Muscle of arm (tissue), 12 donors: ENCODE results near the gene ZNF548. TPM values are rescaled to one million over a fixed set of nuclear protein-coding genes. Genes with fewer than 3 reads are reported as not detected.

Source experiments
- DNase-seq: peaks from one replicate; pipeline ENCODE4 v3.0.0-alpha.2; 2013
- polyA plus RNA-seq, 12 donors: library from polyadenylated mRNA; unstranded; fragments of 120-200 nt; gene quantifications; one replicate each; pipeline ENCODE4 v1.2.1, GENCODE V29; 2013; ENCODE audit not compliant: insufficient read length in 12 of 12

The ZNF548 gene
- polyA plus RNA-seq, 12 donors: 12.6 to 46.8 (median 20.3) TPM; not detected in 1

GRCh38 chr19:57389194-57389729 is 392 bp upstream of the ZNF548 start:
- no peak for DNase-seq

- DNase-seq: no peak
Measured at GRCh38 chr19:57395710-57396109, 6.1 kb downstream of the ZNF548 start.

DNA sequence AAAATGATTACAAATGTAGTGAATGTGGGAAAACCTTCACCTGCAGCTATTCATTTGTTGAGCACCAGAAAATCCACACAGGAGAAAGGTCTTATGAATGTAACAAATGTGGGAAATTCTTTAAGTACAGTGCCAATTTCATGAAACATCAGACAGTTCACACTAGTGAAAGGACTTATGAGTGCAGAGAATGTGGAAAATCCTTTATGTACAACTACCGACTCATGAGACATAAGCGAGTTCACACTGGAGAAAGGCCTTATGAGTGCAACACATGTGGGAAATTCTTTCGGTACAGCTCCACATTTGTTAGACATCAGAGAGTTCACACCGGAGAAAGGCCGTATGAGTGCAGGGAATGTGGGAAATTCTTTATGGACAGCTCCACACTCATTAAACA is 9.2 kb downstream of the ZNF548 start:
- no peak for DNase-seq

GRCh38 chr19:57403737-57404563 is 14.3 kb downstream of the ZNF548 start:
- no peak for DNase-seq

GRCh38 chr19:57406516-57407123 is 17.0 kb downstream of the ZNF548 start:
- peak; percentile 34 for DNase-seq

GRCh38 chr19:57410877-57411671 is 21.4 kb downstream of the ZNF548 start, which contains the start of gene ZNF17:
Gene ZNF17, plus strand, starts transcription at chr19:57411161. Its CDS starts 2,455 bp downstream, at chr19:57413616.
- DNase-seq: peak; percentile 95

- no peak for DNase-seq
Measured at GRCh38 chr19:57419439-57419838, 29.8 kb downstream of the ZNF548 start.

DNA sequence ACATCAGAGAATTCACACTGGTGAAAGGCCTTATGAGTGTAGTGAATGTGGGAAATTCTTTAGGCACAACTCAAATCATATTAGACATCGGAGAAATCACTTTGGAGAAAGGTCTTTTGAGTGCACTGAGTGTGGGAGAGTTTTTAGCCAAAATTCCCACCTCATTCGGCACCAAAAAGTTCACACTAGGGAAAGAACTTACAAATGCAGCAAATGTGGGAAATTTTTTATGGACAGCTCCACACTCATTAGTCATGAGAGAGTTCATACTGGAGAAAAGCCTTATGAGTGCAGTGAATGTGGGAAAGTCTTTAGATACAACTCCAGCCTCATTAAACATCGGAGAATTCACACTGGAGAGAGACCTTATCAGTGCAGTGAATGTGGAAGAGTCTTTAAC is 31.4 kb downstream of the ZNF548 start:
- DNase-seq: no peak

DNA sequence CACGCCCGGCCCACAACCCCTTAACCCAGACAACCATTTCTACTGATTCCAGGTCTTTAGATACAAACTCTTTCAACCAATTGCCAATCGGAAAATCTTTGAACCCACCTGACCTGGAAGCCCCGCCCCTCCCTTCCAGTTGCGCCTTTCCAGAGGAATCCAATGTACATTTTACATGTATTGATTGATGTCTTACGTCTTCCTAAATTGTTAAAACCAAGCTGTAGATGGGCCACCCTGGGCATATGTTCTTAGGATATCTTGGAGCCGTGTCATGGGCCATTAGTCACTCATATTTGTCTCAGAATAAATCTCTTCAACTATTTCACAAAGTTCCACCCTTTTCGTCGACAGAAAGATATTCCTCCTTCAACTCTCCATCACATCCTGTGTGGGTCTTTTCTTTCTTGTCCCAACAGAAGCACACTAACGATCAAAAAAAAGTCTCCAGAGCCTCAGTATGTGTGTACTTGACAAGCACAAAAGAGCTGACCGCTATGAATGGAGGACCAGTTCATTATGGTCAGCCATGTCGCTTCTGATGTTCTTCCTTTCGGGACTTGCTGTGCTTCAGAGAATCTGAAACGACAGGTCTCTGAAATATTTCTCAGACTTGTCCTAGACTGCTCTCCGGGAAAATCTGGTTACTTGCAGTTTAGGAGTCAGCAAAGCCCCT is 44.9 kb downstream of the ZNF548 start:
- DNase-seq: peak; percentile 3

- DNase-seq: peak; percentile 99
Measured at GRCh38 chr19:57435062-57435978, 45.7 kb downstream of the ZNF548 start, which contains the start of gene ZNF749. Gene ZNF749, plus strand, starts transcription at chr19:57435325. Its CDS starts 254 bp downstream, at chr19:57435579.

DNA sequence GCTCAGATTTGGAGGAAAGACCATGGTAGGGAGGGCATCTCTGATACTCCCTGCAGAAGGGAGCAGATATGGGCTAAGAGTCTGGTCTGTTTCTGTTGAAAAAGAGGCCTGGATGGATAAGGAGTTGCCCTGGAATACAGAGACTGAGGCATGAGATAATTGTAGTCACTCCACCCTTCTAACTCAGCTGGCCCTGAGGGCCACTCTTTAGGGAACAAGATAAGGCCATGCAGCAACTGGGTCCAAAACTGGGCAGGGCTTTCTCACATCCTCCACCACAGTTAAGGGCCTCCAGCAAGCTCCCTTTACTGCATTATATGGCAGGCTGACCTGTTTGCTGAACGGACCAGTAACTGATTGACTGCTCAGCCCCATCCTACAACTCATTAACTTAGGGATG is 46.8 kb downstream of the ZNF548 start:
- DNase-seq: no peak

- no peak for DNase-seq
Measured at GRCh38 chr19:57437931-57438330, 48.3 kb downstream of the ZNF548 start.

- no peak for DNase-seq
Measured at GRCh38 chr19:57438925-57439324, 49.3 kb downstream of the ZNF548 start.

DNA sequence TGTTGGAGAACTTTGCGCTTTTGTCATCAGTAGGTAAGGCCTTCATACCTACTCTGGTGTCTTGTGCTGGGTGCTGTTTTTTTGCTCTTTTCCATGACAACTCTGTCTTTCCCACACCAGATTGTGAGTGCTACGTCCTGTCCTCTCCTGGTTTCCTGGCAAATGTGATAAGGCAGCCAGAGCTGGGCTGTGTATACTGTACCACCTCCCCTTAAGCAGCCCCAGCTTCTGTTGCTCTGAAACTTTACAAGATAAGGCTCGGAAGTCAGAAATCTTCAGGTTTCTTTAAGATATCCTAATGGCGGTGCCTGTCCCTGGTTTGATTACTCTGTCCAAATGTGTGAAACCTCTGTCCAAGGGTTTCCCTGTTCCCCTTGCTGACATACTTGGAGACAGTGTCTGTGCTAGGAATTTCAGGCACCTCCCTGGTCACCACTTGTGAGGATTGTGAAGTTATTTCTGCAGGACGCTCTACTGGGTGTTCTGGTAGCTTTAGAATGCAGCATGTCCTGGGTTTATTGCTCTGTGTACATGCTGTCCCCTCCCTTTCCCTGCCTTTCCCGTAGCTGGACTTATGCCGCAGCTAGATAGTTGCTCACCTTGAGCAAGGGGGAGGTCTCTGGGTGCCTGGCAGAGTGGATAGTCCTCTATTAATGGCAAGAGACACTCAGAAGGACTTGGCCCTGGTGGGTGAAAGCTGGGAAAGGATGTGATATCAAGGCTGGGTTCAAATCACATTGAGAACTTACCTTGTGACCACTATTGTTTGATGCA is 52.5 kb downstream of the ZNF548 start:
- DNase-seq: no peak

DNA sequence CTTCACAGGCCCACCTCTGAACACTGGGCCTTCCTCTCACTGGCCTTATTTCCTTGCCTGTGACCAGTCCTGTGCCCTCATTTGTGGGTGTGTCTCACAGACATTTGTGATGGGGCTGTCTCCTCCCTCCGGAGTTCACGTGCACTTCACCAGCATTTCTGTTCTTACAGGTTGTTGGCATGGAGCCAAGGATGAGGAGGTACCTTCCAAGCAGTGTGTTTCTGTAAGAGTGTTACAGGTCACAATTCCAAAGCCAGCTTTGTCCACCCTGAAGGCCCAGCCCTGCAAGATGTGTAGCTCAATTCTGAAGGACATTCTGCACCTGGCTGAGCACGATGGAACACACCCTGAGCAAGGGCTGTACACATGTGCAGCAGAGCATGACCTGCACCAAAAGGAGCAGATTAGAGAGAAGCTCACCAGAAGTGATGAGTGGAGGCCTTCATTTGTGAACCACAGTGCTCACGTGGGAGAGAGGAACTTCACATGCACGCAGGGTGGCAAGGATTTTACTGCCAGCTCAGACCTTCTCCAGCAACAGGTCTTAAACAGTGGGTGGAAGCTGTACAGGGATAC is 53.6 kb downstream of the ZNF548 start:
- no peak for DNase-seq

GRCh38 chr19:57452307-57452706 is 62.7 kb downstream of the ZNF548 start:
- DNase-seq: no peak
